ENCODE data around the gene PTPRM.

Gene PTPRM

GRCh38 chr18:8286303-8286702 lies 719.2 kb downstream of the PTPRM start:
- ATAC-seq (no peak), DNase-seq (no peak)

GRCh38 chr18:8287196-8287885 lies 720.2 kb downstream of the PTPRM start:
- no peak for DNase-seq
- no peak for ATAC-seq

GRCh38 chr18:8288472-8289195 lies 721.5 kb downstream of the PTPRM start:
- ATAC-seq: no peak
- DNase-seq: no peak

- no peak for DNase-seq
- ATAC-seq: no peak
Observed at GRCh38 chr18:8290435-8290834, 723.3 kb downstream of the PTPRM start.

GRCh38 chr18:8290913-8291312 lies 723.8 kb downstream of the PTPRM start:
- ATAC-seq (no peak), DNase-seq (no peak)

- DNase-seq: no peak
- no peak for ATAC-seq
Observed at GRCh38 chr18:8293184-8293583, 726.1 kb downstream of the PTPRM start.

- no peak for ATAC-seq
- DNase-seq: no peak
Observed at GRCh38 chr18:8296886-8297616, 729.9 kb downstream of the PTPRM start.

- ATAC-seq (no peak), DNase-seq (no peak)
Observed at GRCh38 chr18:8298186-8298585, 731.1 kb downstream of the PTPRM start.

GRCh38 chr18:8299054-8299980 lies 732.2 kb downstream of the PTPRM start:
- no peak for DNase-seq
- ATAC-seq: no peak

GRCh38 chr18:8300751-8301410 lies 733.8 kb downstream of the PTPRM start:
- DNase-seq (no peak), ATAC-seq (no peak)

- ATAC-seq: no peak
- DNase-seq: no peak
Observed at GRCh38 chr18:8301427-8302172, 734.5 kb downstream of the PTPRM start.

- ATAC-seq: no peak
- no peak for DNase-seq
Observed at GRCh38 chr18:8303151-8303755, 736.1 kb downstream of the PTPRM start.

GRCh38 chr18:8307960-8308359 lies 740.8 kb downstream of the PTPRM start:
- ATAC-seq: no peak
- no peak for DNase-seq

GRCh38 chr18:8313043-8313442 lies 745.9 kb downstream of the PTPRM start:
- no peak for DNase-seq
- no peak for ATAC-seq

GRCh38 chr18:8314124-8314523 lies 747.0 kb downstream of the PTPRM start:
- DNase-seq (no peak), ATAC-seq (no peak)

GRCh38 chr18:8319798-8320489 lies 752.8 kb downstream of the PTPRM start:
- DNase-seq (no peak), ATAC-seq (no peak)

- ATAC-seq (no peak), DNase-seq (no peak)
Observed at GRCh38 chr18:8322486-8322885, 755.4 kb downstream of the PTPRM start.

- ATAC-seq: no peak
- no peak for DNase-seq
Observed at GRCh38 chr18:8324343-8325065, 757.4 kb downstream of the PTPRM start.

GRCh38 chr18:8326763-8327394 lies 759.8 kb downstream of the PTPRM start:
- ATAC-seq (no peak), DNase-seq (no peak)

All from stimulated activated naive CD8-positive, alpha-beta T cell treated with anti-CD3 and anti-CD28 coated beads, Interleukin-15, Interleukin-2, amounts not matched to agents 100 U/mL and 50 U/mL, for 24 hours (primary cell).